Stromal cell of bone marrow (primary cell): ENCODE measurements around the gene ZG16.

Experiments
- DNase-seq: peaks from one replicate; pipeline ENCODE4 v3.0.0-alpha.2; 2012; ENCODE audit warnings: low read depth

The ZG16 gene

GRCh38 chr16:29809850-29810698 is 32.0 kb downstream of the ZG16 start:
- no peak for DNase-seq

- DNase-seq = no peak
These were observed 32.7 kb downstream of the ZG16 start for GRCh38 chr16:29810699-29811169.

GRCh38 chr16:29811170-29811895 is 33.3 kb downstream of the ZG16 start:
- DNase-seq = peak; percentile 91

GRCh38 chr16:29811896-29812665 is 34.0 kb downstream of the ZG16 start, which contains the start of gene PRRT2:
TSS of gene PRRT2 (plus strand) at chr16:29812193. CDS start at chr16:29813055, 862 bp downstream.
- no peak for DNase-seq

GRCh38 chr16:29812754-29813643 is 34.9 kb downstream of the ZG16 start:
- no peak for DNase-seq

- no peak for DNase-seq
These were observed 35.8 kb downstream of the ZG16 start for GRCh38 chr16:29813644-29814562.

- DNase-seq = no peak
These were observed 36.5 kb downstream of the ZG16 start for GRCh38 chr16:29814592-29814991.

- no peak for DNase-seq
These were observed 37.1 kb downstream of the ZG16 start for GRCh38 chr16:29815032-29815721.

GRCh38 chr16:29815793-29816693 is 38.0 kb downstream of the ZG16 start, which contains the start of gene PAGR1:
TSS of gene PAGR1 (plus strand) at chr16:29816152. CDS start at chr16:29816526, 374 bp downstream.
- peak; percentile 96 for DNase-seq

GRCh38 chr16:29816694-29817441 is 38.8 kb downstream of the ZG16 start:
- no peak for DNase-seq

GRCh38 chr16:29818082-29818481 is 40.0 kb downstream of the ZG16 start:
- DNase-seq = no peak

GRCh38 chr16:29819506-29819905 is 41.5 kb downstream of the ZG16 start:
- DNase-seq = no peak

GRCh38 chr16:29820271-29820701 is 42.2 kb downstream of the ZG16 start, which contains the start of gene MVP:
TSS of gene MVP (plus strand) at chr16:29820462. CDS start at chr16:29830550, 10,088 bp downstream.
- no peak for DNase-seq

- no peak for DNase-seq
These were observed 42.9 kb downstream of the ZG16 start for GRCh38 chr16:29820730-29821642.

GRCh38 chr16:29821643-29822115 is 43.6 kb downstream of the ZG16 start:
- DNase-seq = no peak

GRCh38 chr16:29824589-29825144 is 46.6 kb downstream of the ZG16 start:
- DNase-seq = no peak
